HepG2 (cell line): Measurements from ENCODE around the gene DPYD. TPM values are rescaled to one million over a fixed set of nuclear protein-coding genes. Genes with fewer than 3 reads are reported as not detected.

Source experiments
- ISL2 ChIP-seq: sonication (generic); formaldehyde crosslinking; IDR thresholded peaks from 2 replicates; pipeline ENCODE4 v1.5.0; 2020; ENCODE audit warnings: missing genetic modification reagents
- JARID2 ChIP-seq: sonication (generic); formaldehyde crosslinking; IDR thresholded peaks from 2 replicates; pipeline ENCODE4 v1.8.1; 2023; ENCODE audit warnings: missing genetic modification reagents, inconsistent platforms; ENCODE audit not compliant: insufficient replicate concordance
- MIER3 ChIP-seq: IDR thresholded peaks from 2 replicates; pipeline ENCODE4 v1.6.1; 2016; ENCODE audit warnings: missing compliant biosample characterization, borderline replicate concordance
- MYC ChIP-seq: sonication (generic); formaldehyde crosslinking; IDR thresholded peaks from 2 replicates; pipeline ENCODE4 v1.9.0; 2021; ENCODE audit warnings: missing genetic modification reagents, borderline replicate concordance
- NFATC3 ChIP-seq: sonication (generic); formaldehyde crosslinking; IDR thresholded peaks from 2 replicates; pipeline ENCODE4 v1.5.1; 2020; ENCODE audit warnings: mild to moderate bottlenecking, missing genetic modification reagents
- REL ChIP-seq: sonication (generic); formaldehyde crosslinking; conservative IDR thresholded peaks from 2 replicates; pipeline ENCODE4 v1.8.0; 2022; ENCODE audit warnings: mild to moderate bottlenecking, missing genetic modification reagents, moderate library complexity
- SPEN ChIP-seq: sonication (generic); formaldehyde crosslinking; IDR thresholded peaks from 2 replicates; pipeline ENCODE4 v1.5.1; 2020; ENCODE audit warnings: low read depth, mild to moderate bottlenecking, missing genetic modification reagents
- SRSF9 ChIP-seq: fragments of 200-400 bp; formaldehyde crosslinking; IDR thresholded peaks from 2 replicates; pipeline ENCODE4 v1.6.1; 2018; ENCODE audit warnings: borderline replicate concordance, mild to moderate bottlenecking, low read depth, low read length; ENCODE audit not compliant: insufficient read depth, poor library complexity, severe bottlenecking
- STAG1 ChIP-seq: sonication (generic); formaldehyde crosslinking; IDR thresholded peaks from 2 replicates; pipeline ENCODE4 v1.4.0; 2020; ENCODE audit warnings: missing genetic modification reagents
- TARDBP ChIP-seq: sonication (generic); formaldehyde crosslinking; IDR thresholded peaks from 2 replicates; pipeline ENCODE4 v1.8.0; 2022; ENCODE audit warnings: mild to moderate bottlenecking, missing genetic modification reagents
- TOE1 ChIP-seq: sonication (generic); formaldehyde crosslinking; IDR thresholded peaks from 2 replicates; pipeline ENCODE4 v1.4.0; 2020; ENCODE audit warnings: mild to moderate bottlenecking, missing genetic modification reagents
- ZMAT3 ChIP-seq: sonication (generic); formaldehyde crosslinking; conservative IDR thresholded peaks from 2 replicates; pipeline ENCODE4 v1.7.0; 2021; ENCODE audit warnings: missing genetic modification reagents
- ZNF598 ChIP-seq: sonication (generic); formaldehyde crosslinking; IDR thresholded peaks from 2 replicates; pipeline ENCODE4 v1.5.1; 2020; ENCODE audit warnings: mild to moderate bottlenecking, missing genetic modification reagents, borderline replicate concordance
- polyA plus RNA-seq, 8 experiments: library from polyadenylated mRNA; depleted of rRNA in 3 of 8; stranded (reverse) in 7 of 8; unstranded in 1 of 8; fragments of >200 nt; fragmentation: Illumina TruSeq in 4 of 8; extraction: Trizol in 4 of 8; gene quantifications; 2 replicates each; pipeline versions ENCODE4 v1.2.1 to v1.2.3, GENCODE V29; 2011 to 2016; ENCODE audit warnings: low read depth in 4 of 8, missing spikeins in 1 of 8, mixed read lengths in 1 of 8; ENCODE audit not compliant: insufficient read depth in 1 of 8
- total RNA-seq, 5 experiments: library from RNA; depleted of rRNA; stranded (reverse); fragments of >200 nt; fragmentation: Illumina TruSeq; extraction: Trizol; gene quantifications; 2 replicates each; pipeline ENCODE4 v1.2.3, GENCODE V29; 2016; ENCODE audit warnings: low read depth in 1 of 5
- TF ChIP-seq, protein P1 (sequence below), 2 experiments: sonication (generic) in 1 of 2; formaldehyde crosslinking in 1 of 2; IDR thresholded peaks; 2 replicates each; pipeline versions ENCODE4 v1.5.1 to v1.6.1; 2011 to 2020; ENCODE audit warnings: borderline replicate concordance in 1 of 2, low read depth in 1 of 2, low read length in 1 of 2, mild to moderate bottlenecking in 1 of 2, missing genetic modification reagents in 1 of 2, moderate library complexity in 1 of 2
- TF ChIP-seq, protein P2 (sequence below): sonication (generic); formaldehyde crosslinking; IDR thresholded peaks from 2 replicates; pipeline ENCODE4 v1.5.0; 2020; ENCODE audit warnings: missing genetic modification reagents

DPYD gene
- total and polyA plus RNA-seq, 2 of the 13 experiments (the other 11 are each of a cell fraction or from before 2014, with no cell fraction given) = 1.3 to 3.4 TPM

DNA sequence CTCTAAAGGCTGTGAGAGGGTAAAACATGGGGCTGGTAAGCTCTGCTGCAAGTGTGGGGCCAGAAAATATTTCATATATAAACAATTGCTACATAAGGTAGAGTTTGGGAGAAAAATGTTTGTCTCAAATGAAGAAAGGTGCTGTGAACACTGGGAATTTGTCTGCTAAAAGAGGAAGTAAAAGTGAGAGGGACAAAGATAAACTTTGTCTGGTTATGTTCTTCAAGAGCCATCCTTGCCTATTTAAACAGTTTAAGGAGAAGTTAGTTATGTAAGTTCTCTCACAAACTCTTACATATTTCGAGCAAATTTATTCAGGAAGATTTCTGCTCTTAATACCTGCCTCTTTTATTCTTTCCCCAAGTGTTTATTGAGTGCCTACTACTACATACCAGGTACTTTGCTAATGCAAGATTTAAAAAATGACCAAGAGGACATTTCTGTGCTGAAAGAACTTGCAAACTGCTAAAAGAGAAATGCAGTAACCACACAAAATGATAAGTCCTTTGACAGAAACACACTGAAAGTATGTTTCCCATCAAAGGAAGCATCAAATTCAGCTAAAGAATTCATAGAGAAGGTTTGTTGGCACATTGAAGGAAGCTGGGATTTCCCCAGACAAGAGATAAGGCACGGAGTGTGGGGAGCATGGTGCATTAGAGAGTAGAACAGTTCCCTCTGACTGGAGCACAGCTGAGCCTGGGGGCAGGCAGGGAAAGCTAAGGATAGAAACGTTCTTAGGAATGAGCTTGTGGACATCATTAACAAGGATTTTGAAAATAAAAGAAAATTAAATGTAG lies 650.1 kb downstream of the DPYD start (continued):
- TF ChIP-seq, protein P1, sequence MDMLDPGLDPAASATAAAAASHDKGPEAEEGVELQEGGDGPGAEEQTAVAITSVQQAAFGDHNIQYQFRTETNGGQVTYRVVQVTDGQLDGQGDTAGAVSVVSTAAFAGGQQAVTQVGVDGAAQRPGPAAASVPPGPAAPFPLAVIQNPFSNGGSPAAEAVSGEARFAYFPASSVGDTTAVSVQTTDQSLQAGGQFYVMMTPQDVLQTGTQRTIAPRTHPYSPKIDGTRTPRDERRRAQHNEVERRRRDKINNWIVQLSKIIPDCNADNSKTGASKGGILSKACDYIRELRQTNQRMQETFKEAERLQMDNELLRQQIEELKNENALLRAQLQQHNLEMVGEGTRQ (IDR thresholded peaks at IDR 0.05; ENCODE audit: low read depth, low read length) = no peak
- TF ChIP-seq, protein P1 (CRISPR knock-in tag; IDR thresholded peaks at IDR 0.05; ENCODE audit: borderline replicate concordance) = no peak
- TF ChIP-seq TARDBP (CRISPR knock-in tag) (no peak), MIER3 (CRISPR knock-in tag) (no peak), SRSF9 (no peak), STAG1 (CRISPR knock-in tag) (no peak), MYC (CRISPR knock-in tag) (no peak), NFATC3 (CRISPR knock-in tag) (no peak), ZMAT3 (CRISPR knock-in tag) (no peak), JARID2 (CRISPR knock-in tag) (no peak), SPEN (no peak), REL (CRISPR knock-in tag) (no peak), ZNF598 (CRISPR knock-in tag) (no peak), ISL2 (CRISPR knock-in tag) (no peak), TOE1 (CRISPR knock-in tag) (no peak)
- TF ChIP-seq, protein P2, sequence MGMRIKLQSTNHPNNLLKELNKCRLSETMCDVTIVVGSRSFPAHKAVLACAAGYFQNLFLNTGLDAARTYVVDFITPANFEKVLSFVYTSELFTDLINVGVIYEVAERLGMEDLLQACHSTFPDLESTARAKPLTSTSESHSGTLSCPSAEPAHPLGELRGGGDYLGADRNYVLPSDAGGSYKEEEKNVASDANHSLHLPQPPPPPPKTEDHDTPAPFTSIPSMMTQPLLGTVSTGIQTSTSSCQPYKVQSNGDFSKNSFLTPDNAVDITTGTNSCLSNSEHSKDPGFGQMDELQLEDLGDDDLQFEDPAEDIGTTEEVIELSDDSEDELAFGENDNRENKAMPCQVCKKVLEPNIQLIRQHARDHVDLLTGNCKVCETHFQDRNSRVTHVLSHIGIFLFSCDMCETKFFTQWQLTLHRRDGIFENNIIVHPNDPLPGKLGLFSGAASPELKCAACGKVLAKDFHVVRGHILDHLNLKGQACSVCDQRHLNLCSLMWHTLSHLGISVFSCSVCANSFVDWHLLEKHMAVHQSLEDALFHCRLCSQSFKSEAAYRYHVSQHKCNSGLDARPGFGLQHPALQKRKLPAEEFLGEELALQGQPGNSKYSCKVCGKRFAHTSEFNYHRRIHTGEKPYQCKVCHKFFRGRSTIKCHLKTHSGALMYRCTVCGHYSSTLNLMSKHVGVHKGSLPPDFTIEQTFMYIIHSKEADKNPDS = no peak
